Measurements from ENCODE around the gene PRAMEF1.
"Not testable (repeated sequence)": the region's sequence is repeated elsewhere in the genome, so short reads cannot be mapped to it uniquely, and the experiment has no call there.

The PRAMEF1 gene

DNA sequence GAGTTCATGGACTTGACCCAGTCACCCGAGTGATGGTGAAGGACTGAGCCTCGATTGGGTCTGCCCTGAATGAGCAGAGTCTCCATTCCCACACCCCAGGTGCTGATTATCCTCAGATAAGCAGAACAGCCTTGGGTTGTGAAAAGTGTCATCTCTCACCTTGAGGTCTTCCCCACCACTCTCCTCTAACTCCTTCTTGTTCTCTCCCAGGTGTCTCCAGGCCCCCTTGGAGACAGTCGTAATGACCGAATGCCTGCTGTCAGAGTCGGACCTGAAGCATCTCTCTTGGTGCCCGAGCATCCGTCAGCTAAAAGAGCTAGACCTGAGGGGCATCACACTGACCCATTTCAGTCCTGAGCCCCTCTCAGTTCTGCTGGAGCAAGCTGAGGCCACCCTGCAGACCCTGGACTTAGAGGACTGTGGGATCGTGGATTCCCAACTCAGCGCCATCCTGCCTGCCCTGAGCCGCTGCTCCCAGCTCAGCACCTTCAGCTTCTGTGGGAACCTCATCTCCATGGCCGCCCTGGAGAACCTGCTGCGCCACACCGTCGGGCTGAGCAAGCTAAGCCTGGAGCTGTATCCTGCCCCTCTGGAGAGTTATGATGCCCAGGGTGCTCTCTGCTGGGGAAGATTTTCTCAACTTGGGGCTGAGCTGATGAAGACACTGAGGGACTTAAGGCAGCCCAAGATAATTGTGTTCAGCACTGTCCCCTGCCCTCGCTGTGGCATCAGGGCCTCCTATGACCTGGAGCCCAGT is 14.2 kb upstream of the PRAMEF1 start:
- no peak for DNase-seq

GRCh38 chr1:12778061-12778460 is 13.1 kb upstream of the PRAMEF1 start:
- no peak for DNase-seq

DNA sequence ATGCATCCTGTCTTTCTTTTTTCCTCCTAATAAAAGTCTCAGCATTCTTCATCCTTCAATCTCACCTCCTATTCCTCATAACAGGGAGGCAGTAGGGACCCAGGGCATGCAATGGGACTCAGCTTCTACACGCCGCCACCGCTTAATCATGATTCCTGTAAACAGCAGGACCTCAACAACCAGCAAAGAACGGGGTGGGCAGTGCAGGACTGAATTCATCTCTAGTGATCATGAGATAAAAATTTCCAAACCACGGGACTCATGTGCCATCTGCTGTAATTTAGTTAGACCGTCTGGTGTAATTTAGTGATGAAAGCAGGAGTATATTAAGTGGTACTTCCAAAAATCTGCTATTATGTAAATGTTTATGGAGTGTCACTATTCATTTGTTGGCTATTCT is 12.3 kb upstream of the PRAMEF1 start:
- no peak for DNase-seq

DNA sequence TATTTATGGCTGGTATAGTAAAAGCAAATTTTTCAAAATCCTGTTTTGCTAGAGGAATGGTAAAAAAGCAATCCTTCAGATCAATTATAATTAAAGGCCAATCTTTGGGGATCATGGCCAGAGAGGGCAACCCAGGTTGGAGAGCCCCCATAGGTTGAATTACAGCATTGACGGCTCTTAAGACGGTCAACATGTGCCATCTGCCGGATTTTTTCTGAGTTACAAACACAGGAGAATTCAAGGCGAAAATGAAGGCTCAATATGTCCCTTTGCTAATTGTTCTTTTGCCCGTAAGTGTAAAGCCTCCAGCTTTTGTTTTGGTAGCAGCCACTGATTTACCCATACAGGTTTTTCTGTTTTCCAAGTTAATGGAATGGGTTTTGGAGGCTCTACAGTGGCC is 9.7 kb upstream of the PRAMEF1 start:
- DNase-seq, result not testable (repeated sequence)

DNA sequence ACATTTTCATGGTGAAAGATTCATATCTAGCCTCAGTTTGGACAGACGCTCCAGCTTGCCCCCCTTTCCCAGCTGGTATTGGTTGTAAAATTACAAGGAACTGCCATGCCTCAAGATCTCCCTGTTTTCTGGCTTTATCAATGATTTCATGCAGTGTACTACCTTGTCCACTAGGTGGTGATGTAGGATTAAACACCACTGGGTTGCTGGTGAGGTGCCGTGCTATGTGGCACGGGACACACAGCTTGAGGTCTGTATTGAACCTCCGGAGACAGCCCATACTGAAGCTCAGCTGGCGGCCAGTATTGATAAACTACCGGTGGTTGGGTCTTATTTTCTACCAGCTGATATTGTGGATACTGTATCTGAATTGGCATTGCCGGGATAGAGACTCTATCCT is 7.4 kb upstream of the PRAMEF1 start:
- DNase-seq, result not testable (repeated sequence)

DNA sequence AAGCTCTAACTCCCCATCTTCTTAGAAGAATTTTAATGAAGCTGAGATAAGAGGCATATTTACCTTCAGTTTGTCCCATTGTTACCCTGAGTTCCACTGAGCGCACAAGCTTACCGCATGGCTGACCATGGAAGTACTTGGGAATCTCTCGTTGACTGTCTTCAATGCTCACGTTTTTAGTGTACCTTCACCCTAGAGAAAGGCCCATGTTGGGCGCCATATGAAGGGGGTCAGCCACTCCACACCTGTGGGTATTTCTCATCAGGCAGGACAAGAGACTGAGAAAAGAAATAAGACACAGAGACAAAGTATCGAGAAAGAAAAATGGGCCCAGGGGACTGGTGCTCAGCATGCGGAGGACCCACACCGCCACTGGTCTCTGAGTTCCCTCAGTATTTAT is 6.5 kb upstream of the PRAMEF1 start:
- not testable (repeated sequence) for DNase-seq

GRCh38 chr1:12798911-12799310 is 7.7 kb downstream of the PRAMEF1 start:
- no peak for DNase-seq

GRCh38 chr1:12799730-12800129 is 8.5 kb downstream of the PRAMEF1 start:
- DNase-seq, result no peak

DNA sequence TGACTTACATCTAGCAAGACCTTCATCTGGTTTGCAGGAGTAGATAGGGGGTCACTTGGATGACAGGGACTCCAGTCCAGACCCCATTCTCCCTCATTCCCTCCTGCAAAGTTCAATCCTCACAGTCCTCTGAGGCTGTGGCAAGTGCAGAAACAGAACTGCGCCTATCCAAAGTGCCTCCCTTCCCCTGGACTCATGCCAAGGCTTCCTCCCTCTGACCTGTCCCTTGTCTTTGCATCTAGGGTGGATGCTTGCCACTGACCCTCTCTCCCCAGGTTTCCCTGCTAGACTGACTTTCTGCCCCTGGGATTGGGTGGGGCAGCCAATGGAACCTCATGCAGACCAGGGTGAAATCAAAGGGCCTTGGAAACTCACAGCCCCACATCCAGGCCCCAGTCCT is 18.7 kb downstream of the PRAMEF1 start:
- DNase-seq, result no peak

DNA sequence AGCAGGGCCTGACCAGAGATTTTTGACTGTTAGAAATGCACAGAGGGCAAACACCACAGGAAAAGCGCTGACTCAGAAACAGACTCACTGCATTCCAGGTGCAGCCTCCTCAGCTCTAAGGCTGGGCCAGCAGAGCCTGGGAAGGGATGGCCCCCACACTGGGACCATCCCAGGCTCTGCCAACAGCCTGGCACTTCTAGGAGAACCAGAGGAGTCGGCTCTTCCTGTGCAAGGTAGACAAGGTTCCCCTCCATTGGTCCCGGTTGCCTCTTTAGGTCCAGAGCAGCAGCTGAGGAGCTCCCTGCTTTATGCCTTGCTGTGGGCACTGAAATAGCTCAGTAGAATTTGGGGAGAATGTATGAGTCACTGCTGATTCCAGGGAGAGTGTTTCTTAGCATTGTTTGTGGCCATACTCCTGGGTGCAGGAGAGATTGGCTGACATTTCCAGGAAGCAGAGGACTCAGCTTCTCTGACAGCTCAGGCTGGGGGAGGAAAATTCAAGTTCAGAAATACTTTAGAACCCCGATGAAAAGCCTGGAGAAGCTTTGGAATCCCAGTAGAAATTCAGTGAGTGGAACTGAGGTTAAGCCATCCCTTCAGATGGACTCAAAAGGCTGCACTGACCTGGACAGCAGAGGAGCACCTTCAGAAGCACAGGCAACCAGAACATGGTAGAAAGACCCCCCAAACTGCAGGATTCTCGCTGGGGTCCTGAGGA is 19.7 kb downstream of the PRAMEF1 start:
- DNase-seq, result no peak

DNA sequence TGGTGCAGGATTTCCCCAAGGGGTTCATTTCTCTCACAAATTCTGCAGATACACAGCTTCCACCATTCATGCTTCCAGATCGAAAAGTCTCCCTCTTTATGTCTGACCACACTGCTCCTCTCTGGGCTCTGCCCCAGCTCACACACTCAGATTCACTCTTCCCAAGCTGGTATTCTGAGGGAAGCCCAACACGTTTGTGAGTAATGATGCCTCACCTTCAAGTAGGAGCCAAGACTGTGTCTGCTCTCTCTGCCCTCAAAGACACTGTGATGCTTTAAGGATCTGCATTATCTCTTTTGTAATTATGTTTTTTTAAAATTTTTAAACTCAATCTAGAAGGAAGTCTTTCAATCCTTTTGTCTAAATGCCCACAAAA is 20.2 kb downstream of the PRAMEF1 start:
- DNase-seq, result no peak

DNA sequence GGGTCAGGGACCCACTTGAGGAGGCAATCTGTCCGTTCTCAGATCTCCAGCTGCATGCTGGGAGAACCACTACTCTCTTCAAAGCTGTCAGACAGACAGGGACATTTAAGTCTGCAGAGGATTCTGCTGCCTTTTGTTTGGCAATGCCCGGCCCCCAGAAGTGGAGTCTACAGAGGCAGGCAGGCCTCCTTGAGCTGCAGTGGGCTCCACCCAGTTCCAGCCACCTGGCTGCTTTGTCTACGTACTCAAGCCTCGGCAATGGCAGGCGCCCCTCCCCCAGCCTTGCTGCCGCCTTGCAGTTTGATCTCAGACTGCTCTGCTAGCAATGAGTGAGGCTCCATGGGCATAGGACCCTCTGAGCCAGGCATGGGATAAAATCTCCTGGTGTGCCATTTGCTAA is 27.9 kb downstream of the PRAMEF1 start:
- DNase-seq, result not testable (repeated sequence)

DNA sequence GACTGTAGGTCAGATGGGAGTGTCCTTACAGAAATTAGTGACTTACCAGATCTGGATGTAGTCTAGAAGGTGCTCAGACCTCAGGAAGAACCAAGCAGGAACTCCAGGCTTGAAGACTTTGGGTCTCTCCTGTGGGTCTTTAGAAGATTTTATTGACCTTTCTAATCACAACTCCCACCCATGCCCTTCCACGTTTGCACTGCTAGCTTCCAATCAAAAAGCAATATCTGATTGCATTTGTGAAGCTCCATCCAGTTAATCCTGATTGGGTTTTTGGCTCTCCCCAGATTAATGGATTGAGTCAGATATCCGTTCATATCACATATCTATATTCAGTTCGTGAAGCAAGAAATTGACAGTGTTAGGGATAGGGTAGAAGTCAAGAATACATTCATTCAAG is 40.1 kb downstream of the PRAMEF1 start, which contains the start of gene PRAMEF11:
TSS of gene PRAMEF11 (minus strand) at position 101 of the 400 bp plus-strand sequence. CDS start 2,621 bp downstream, outside the sequence.
- not testable (repeated sequence) for DNase-seq

DNA sequence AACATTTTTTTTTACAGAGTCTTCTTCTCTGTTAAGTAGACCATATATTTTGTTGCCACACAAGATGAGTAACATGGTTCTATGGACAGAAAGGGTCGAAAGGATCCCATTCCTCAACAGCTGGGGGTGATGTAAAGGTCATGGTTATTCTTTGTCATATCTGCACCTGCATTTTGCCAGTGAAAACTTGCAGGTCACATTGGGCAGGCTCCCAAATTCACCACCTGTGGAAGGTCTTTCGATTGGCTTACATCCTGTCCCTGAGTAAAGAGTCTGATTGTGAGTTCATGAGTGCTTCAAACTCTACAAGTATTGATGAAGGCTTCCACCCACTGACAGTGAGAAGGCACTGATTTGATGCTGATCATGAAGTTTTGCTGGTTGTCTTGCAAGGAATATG is 42.1 kb downstream of the PRAMEF1 start:
- not testable (repeated sequence) for DNase-seq
